GM13977 (cell line): ENCODE measurements around the gene TMOD2.

Experiments
- DNase-seq: peaks from one replicate; pipeline ENCODE4 v3.0.0; 2012; ENCODE audit warnings: low spot score
- in situ Hi-C: fragments of 300-500 bp; cut with MboI; formaldehyde crosslinking; loops from one replicate; pipeline ENCODE4 v1.12.0; 2022; ENCODE audit warnings: low sequenced_read_pairs, low pct_unique_long_range_greater_than_20kb, mixed read lengths, inconsistent platforms; ENCODE audit not compliant: unreplicated experiment
- TF ChIP-seq, protein P1 (sequence below): IDR thresholded peaks from 2 replicates; pipeline ENCODE4 v1.5.1; 2012; ENCODE audit warnings: mild to moderate bottlenecking, control low read depth; ENCODE audit not compliant: insufficient read depth; ENCODE audit errors: extremely low read depth, missing control alignments

Gene TMOD2

GRCh38 chr15:51768018-51768417, 16.6 kb downstream of the TMOD2 start:
- TF ChIP-seq, protein P1, sequence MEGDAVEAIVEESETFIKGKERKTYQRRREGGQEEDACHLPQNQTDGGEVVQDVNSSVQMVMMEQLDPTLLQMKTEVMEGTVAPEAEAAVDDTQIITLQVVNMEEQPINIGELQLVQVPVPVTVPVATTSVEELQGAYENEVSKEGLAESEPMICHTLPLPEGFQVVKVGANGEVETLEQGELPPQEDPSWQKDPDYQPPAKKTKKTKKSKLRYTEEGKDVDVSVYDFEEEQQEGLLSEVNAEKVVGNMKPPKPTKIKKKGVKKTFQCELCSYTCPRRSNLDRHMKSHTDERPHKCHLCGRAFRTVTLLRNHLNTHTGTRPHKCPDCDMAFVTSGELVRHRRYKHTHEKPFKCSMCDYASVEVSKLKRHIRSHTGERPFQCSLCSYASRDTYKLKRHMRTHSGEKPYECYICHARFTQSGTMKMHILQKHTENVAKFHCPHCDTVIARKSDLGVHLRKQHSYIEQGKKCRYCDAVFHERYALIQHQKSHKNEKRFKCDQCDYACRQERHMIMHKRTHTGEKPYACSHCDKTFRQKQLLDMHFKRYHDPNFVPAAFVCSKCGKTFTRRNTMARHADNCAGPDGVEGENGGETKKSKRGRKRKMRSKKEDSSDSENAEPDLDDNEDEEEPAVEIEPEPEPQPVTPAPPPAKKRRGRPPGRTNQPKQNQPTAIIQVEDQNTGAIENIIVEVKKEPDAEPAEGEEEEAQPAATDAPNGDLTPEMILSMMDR, result no peak
- in situ Hi-C loops, result no loop called here
- no peak for DNase-seq

GRCh38 chr15:51770902-51771301, 19.5 kb downstream of the TMOD2 start:
- TF ChIP-seq, protein P1, result no peak
- no peak for DNase-seq
- in situ Hi-C loops, result no loop called here

DNA sequence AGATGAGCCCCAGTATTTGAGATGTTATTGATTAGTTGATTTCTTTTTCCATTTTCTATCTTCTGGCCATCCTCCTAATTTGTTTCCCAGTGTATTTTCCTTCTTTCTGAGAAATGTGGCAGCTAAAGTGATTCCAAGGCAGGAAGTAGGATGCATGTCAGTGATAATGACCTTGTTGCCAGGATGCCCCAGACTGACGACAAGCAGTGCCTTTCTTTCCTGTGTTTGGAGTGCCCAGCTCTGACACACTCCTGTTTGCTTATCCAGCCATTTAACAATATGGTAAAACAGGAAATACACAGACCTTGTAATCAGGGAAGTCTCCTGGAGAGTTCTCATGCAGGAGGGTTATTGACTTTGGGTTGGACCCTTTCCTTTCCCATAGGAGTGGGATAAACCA, 20.4 kb downstream of the TMOD2 start:
- in situ Hi-C loops, result no loop called here

GRCh38 chr15:51774916-51775315, 23.5 kb downstream of the TMOD2 start:
- in situ Hi-C loops, result no loop called here
- DNase-seq, result no peak
- TF ChIP-seq, protein P1, result no peak

More for the DNA sequence above, 20.4 kb downstream of the TMOD2 start:
- DNase-seq, result no peak
- TF ChIP-seq, protein P1, result no peak

DNA sequence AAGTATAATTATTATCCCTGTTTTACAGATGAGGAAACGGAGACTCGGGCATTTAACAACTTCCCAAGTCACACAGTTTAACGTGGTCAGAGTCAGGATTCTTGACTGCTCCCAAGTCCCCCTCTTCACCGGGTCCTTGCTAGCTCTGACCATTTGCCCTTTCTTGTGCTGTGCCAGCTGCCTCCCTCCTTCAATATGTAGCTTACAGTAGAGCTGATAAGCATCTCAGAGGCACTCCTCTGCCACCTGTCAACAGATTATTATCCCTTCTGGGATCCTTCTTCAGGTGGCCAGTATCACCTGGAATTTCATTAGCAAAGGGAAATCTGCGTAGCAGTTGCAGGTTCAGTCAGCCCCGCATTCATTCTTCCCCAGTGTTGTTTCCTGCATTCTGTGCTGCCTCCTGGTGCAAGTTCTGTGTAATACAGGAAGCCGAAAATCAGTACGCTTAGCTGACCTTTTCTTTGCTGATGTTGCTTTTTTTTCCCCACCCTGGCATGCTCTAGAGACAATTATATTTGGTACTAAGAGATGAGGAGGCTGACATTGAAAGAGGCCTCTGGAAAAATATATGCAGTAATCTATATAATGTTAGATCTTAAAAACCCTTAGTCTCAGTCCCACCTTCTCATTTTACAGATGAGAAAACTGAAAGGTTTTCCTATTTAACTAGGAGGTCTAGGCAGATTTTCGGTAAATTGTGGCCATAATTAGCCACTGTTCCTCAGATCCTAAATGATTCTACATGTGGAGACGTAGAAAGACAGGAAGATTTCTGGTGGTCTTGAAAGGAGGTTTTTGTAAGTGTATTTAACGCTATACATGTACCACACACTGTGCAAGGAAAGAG, 24.8 kb downstream of the TMOD2 start:
- TF ChIP-seq, protein P1, result peak; percentile 82
- DNase-seq, result peak; percentile 58
- in situ Hi-C loops, result no loop called here

- DNase-seq, result peak; percentile 75
- TF ChIP-seq, protein P1, result peak; percentile 71
- in situ Hi-C loops, result no loop called here
These were observed 25.7 kb downstream of the TMOD2 start for GRCh38 chr15:51776952-51777569.
